ENCODE results near the gene AKTIP. TPM values are rescaled to one million over a fixed set of nuclear protein-coding genes. Genes with fewer than 3 reads are reported as not detected.

Gene AKTIP
- total RNA-seq, 1 donor, result 29.6 TPM

- no peak for DNase-seq (ENCODE audit: low read depth)
- TF ChIP-seq, protein P1, sequence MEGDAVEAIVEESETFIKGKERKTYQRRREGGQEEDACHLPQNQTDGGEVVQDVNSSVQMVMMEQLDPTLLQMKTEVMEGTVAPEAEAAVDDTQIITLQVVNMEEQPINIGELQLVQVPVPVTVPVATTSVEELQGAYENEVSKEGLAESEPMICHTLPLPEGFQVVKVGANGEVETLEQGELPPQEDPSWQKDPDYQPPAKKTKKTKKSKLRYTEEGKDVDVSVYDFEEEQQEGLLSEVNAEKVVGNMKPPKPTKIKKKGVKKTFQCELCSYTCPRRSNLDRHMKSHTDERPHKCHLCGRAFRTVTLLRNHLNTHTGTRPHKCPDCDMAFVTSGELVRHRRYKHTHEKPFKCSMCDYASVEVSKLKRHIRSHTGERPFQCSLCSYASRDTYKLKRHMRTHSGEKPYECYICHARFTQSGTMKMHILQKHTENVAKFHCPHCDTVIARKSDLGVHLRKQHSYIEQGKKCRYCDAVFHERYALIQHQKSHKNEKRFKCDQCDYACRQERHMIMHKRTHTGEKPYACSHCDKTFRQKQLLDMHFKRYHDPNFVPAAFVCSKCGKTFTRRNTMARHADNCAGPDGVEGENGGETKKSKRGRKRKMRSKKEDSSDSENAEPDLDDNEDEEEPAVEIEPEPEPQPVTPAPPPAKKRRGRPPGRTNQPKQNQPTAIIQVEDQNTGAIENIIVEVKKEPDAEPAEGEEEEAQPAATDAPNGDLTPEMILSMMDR (IDR thresholded peaks at IDR 0.05; ENCODE audit: insufficient read depth, low read length), result no peak
- no peak overlapping the region for H3K4me3 ChIP-seq (ENCODE audit: low read depth, low read length)
Measured at GRCh38 chr16:53537626-53538025, 34.6 kb upstream of the AKTIP start.

DNA sequence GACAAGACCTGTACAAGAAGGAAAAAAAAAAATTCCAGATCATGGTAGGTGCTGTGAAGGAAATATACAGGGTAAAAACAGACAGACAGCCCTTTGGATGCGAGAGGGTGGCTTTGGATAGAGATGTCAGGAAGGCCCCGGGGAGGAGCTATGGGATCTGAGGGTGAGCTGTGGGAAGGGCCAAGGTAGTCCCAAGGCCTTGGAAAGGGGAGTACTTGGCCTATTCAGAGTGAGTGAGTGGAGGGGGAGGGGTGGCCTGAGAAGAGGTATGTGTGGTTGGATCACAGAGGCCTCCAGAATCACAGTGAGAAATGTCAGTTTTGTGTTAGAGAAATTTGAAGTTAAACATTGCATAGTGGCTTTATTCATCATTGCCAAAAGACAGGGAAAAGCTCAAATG is 31.2 kb upstream of the AKTIP start:
- DNase-seq (ENCODE audit: low read depth), result no peak
- TF ChIP-seq, protein P1 (IDR thresholded peaks at IDR 0.05; ENCODE audit: insufficient read depth, low read length), result no peak
- H3K4me3 ChIP-seq (ENCODE audit: low read depth, low read length), result no peak overlapping the region

DNA sequence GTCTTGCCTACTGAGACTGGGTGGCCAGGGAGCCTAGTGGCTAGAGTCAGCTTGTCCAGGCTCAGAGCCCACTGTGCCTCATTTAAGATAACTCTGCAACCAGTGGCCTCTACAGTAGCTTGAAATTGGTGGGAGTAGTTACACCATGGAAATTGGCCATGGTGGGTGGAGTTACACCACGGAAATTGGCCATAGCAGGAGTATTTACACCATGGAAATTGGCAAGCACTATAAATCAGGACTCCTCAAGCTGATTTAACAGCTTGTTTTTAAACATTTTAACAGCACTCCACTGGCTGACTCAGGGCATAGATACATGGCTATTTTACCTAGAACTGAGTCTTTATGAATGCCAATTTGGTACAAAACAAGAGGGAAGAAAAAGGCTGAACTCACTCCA is 27.7 kb upstream of the AKTIP start:
- H3K4me3 ChIP-seq (ENCODE audit: low read depth, low read length), result no peak overlapping the region
- TF ChIP-seq, protein P1 (IDR thresholded peaks at IDR 0.05; ENCODE audit: insufficient read depth, low read length), result no peak
- no peak for DNase-seq (ENCODE audit: low read depth)

- TF ChIP-seq, protein P1 (IDR thresholded peaks at IDR 0.05; ENCODE audit: insufficient read depth, low read length), result no peak
- H3K4me3 ChIP-seq (ENCODE audit: low read depth, low read length), result no peak overlapping the region
- no peak for DNase-seq (ENCODE audit: low read depth)
Measured at GRCh38 chr16:53530046-53530445, 27.0 kb upstream of the AKTIP start.

GRCh38 chr16:53529513-53529912 is 26.5 kb upstream of the AKTIP start:
- TF ChIP-seq, protein P1 (IDR thresholded peaks at IDR 0.05; ENCODE audit: insufficient read depth, low read length), result no peak
- no peak for DNase-seq (ENCODE audit: low read depth)
- no peak overlapping the region for H3K4me3 ChIP-seq (ENCODE audit: low read depth, low read length)

DNA sequence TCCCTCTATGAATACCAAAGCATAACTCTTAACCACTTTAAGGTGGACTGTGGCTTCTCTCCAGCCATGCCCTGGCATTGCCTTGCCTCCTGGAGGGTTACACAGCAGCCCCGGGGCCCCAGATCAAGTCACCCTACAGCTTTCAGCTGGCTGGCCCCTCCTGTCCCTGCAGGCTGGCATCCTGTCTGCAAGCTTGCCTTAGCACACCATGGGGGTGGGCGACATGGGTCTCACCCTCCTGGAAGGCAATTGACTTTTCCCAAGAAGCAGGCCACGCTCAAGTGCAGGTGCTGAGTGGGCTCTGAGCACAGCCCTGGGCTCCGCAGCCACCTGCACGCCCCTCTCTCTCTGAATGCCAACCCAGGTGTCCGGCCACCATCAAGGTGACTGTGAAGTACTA is 25.8 kb upstream of the AKTIP start:
- H3K4me3 ChIP-seq (ENCODE audit: low read depth, low read length), result no peak overlapping the region
- DNase-seq (ENCODE audit: low read depth), result no peak
- TF ChIP-seq, protein P1 (IDR thresholded peaks at IDR 0.05; ENCODE audit: insufficient read depth, low read length), result no peak

DNA sequence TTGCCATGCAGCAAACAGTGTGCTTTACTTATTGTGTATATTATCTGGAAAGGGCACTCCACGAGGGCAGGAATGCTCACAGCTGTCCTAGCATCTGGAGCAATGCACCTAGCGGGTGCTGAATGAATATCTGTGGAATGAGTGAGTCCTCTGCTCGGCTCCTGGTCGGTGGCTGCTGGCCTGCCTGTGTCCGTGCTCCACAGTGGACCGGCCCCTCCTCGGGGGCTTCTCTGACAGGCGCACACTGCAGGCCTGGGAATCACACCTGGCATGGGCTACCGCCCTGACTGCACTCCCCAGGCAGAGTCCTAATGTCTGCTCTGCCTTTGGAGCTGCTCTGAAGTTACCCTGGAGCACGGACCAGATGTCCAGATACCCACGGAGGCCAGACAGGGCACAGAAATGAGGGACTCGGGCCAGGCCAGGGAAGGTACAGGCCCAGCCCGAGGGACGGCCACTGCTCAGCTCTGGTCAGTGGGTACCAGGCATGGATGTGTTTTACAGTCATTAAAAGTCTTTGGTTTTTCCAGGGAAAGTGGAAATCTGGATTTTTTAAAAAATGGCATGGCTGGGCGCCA is 21.1 kb upstream of the AKTIP start:
- no peak overlapping the region for H3K4me3 ChIP-seq (ENCODE audit: low read depth, low read length)
- no peak for DNase-seq (ENCODE audit: low read depth)
- TF ChIP-seq, protein P1 (IDR thresholded peaks at IDR 0.05; ENCODE audit: insufficient read depth, low read length), result no peak
